H1 (cell line): ENCODE results near the gene UBE2E2. TPM values are rescaled to one million over a fixed set of nuclear protein-coding genes. Genes with fewer than 3 reads are reported as not detected.

Experiments used
- CTCF ChIA-PET: fragments of 300-600 bp; sonication (Branson Sonifier 250); formaldehyde crosslinking; loops from one replicate; lab custom pipeline; 2021; ENCODE audit not compliant: partially characterized antibody; lab: Charles Lee
- POLR2A ChIA-PET: fragments of 300-600 bp; sonication (Branson Sonifier 250); formaldehyde crosslinking; loops from one replicate; lab custom pipeline; 2021; ENCODE audit warnings: inconsistent platforms; ENCODE audit not compliant: partially characterized antibody; lab: Charles Lee
- DNase-seq, 2 experiments: peaks; one replicate each; pipeline versions ENCODE4 v3.0.0 to v3.0.0-alpha.2; 2010 to 2022; ENCODE audit warnings: low spot score in 2 of 2, low read depth in 1 of 2, mixed read lengths in 1 of 2
- FAIRE-seq: peaks from 2 replicates; lab custom pipeline; 2011; peaks lifted over from hg19 to GRCh38; lab: Jason Lieb, UNC
- H2AFZ ChIP-seq: 2 replicates; pipeline ENCODE4 v1.8.1; 2012; ENCODE audit warnings: low read length, inconsistent platforms
- H2AK5ac ChIP-seq: 2 replicates; pipeline ENCODE4 v1.6.1; 2013; ENCODE audit warnings: low read depth, low read length
- H2BK120ac ChIP-seq: replicated peaks from 2 replicates; pipeline ENCODE3; 2013; ENCODE audit warnings: low read depth, low read length, inconsistent platforms
- H2BK12ac ChIP-seq: 2 replicates; pipeline ENCODE4 v1.6.1; 2013; ENCODE audit warnings: low read depth, low read length
- H2BK15ac ChIP-seq: 2 replicates; pipeline ENCODE4 v1.6.1; 2013; ENCODE audit warnings: low read length
- H2BK20ac ChIP-seq: 2 replicates; pipeline ENCODE4 v1.6.1; 2013; ENCODE audit warnings: low read length
- H2BK5ac ChIP-seq: 2 replicates; pipeline ENCODE4 v1.6.1; 2013; ENCODE audit warnings: low read depth, low read length
- H3K14ac ChIP-seq: 2 replicates; pipeline ENCODE4 v1.6.1; 2013; ENCODE audit warnings: inconsistent platforms; ENCODE audit not compliant: insufficient read length
- H3K18ac ChIP-seq: 2 replicates; pipeline ENCODE4 v1.6.1; 2013; ENCODE audit warnings: low read length; ENCODE audit errors: extremely low read depth
- H3K23ac ChIP-seq: 2 replicates; pipeline ENCODE4 v1.6.1; 2013; ENCODE audit warnings: inconsistent platforms; ENCODE audit not compliant: insufficient read length
- H3K23me2 ChIP-seq: 2 replicates; pipeline ENCODE4 v1.6.1; 2013; ENCODE audit warnings: low read depth, low read length
- H3K27ac ChIP-seq: 2 replicates; pipeline ENCODE4 v1.6.1; 2011; ENCODE audit warnings: low read depth, low read length, inconsistent platforms
- H3K27me3 ChIP-seq, 4 experiments: replicated peaks in 1 of 4; 1 replicate in 1 of 4; 2 replicates in 3 of 4; pipeline versions ENCODE4 v1.6.1 to v1.8.1; 2011 to 2013; ENCODE audit warnings: low read length in 3 of 4, mild to moderate bottlenecking in 3 of 4, inconsistent platforms in 2 of 4, mixed read lengths in 2 of 4, moderate library complexity in 1 of 4; ENCODE audit not compliant: control insufficient read depth in 3 of 4, insufficient read depth in 3 of 4; ENCODE audit errors: extremely low read depth in 1 of 4
- H3K36me3 ChIP-seq, 4 experiments: 2 replicates each; pipeline versions ENCODE4 v1.6.1 to v1.8.1; 2011 to 2013; ENCODE audit warnings: mild to moderate bottlenecking in 4 of 4, low read length in 3 of 4, moderate library complexity in 2 of 4, control low read depth in 1 of 4, inconsistent platforms in 1 of 4; ENCODE audit not compliant: insufficient read depth in 4 of 4, control insufficient read depth in 2 of 4
- H3K4ac ChIP-seq: replicated peaks from 2 replicates; pipeline ENCODE3; 2013; ENCODE audit warnings: low read length, low read depth, mixed read lengths, inconsistent platforms; ENCODE audit not compliant: insufficient read length
- H3K4me1 ChIP-seq, 4 experiments: replicated peaks in 1 of 4; 1 replicate in 1 of 4; 2 replicates in 3 of 4; pipeline versions ENCODE4 v1.6.1 to v1.8.1; 2011 to 2013; ENCODE audit warnings: low read length in 3 of 4, inconsistent platforms in 2 of 4, mixed read lengths in 1 of 4; ENCODE audit not compliant: insufficient read depth in 4 of 4, control insufficient read depth in 3 of 4
- H3K4me2 ChIP-seq, 2 experiments: 2 replicates each; pipeline versions ENCODE4 v1.6.1 to v1.8.1; 2011 to 2013; ENCODE audit warnings: low read depth in 2 of 2, low read length in 2 of 2, control low read depth in 1 of 2, inconsistent platforms in 1 of 2, mild to moderate bottlenecking in 1 of 2; ENCODE audit not compliant: insufficient read depth in 1 of 2
- H3K4me3 ChIP-seq, 4 experiments: fragments of 200-600, 300-600 bp in 1 of 4; sonication (generic), shearing (Covaris generic), sonication (Bioruptor Twin) in 1 of 4; 2 replicates each; pipeline versions ENCODE4 v1.5.1 to v1.8.1; 2011 to 2016; ENCODE audit warnings: low read length in 4 of 4, low read depth in 3 of 4, control low read depth in 2 of 4, inconsistent platforms in 2 of 4, mild to moderate bottlenecking in 2 of 4, mixed read lengths in 1 of 4, moderate library complexity in 1 of 4; ENCODE audit not compliant: insufficient read depth in 2 of 4; ENCODE audit errors: extremely low read depth in 1 of 4
- H3K56ac ChIP-seq: replicated peaks from 2 replicates; pipeline ENCODE3; 2013; ENCODE audit warnings: low read depth, mild to moderate bottlenecking, mixed read lengths, low read length, inconsistent platforms; ENCODE audit not compliant: insufficient read length
- H3K79me1 ChIP-seq: 2 replicates; pipeline ENCODE4 v1.6.1; 2013; ENCODE audit warnings: low read depth, low read length, control low read depth
- H3K79me2 ChIP-seq, 2 experiments: 2 replicates each; pipeline versions ENCODE4 v1.6.1 to v1.8.1; 2012 to 2013; ENCODE audit warnings: low read length in 2 of 2, mild to moderate bottlenecking in 2 of 2, inconsistent platforms in 1 of 2; ENCODE audit not compliant: insufficient read depth in 2 of 2, control insufficient read depth in 1 of 2
- H3K9ac ChIP-seq, 4 experiments: replicated peaks in 1 of 4; 1 replicate in 1 of 4; 2 replicates in 3 of 4; pipeline versions ENCODE4 v1.6.1 to v1.8.1; 2011 to 2013; ENCODE audit warnings: low read depth in 3 of 4, low read length in 3 of 4, control low read depth in 2 of 4, mild to moderate bottlenecking in 2 of 4, moderate library complexity in 2 of 4, inconsistent platforms in 1 of 4; ENCODE audit errors: extremely low read depth in 1 of 4
- H3K9me3 ChIP-seq, 2 experiments: 2 replicates each; pipeline versions ENCODE4 v1.6.1 to v1.8.1; 2012 to 2013; ENCODE audit warnings: mild to moderate bottlenecking in 2 of 2, moderate library complexity in 2 of 2, control low read depth in 1 of 2, inconsistent platforms in 1 of 2, low read depth in 1 of 2, low read length in 1 of 2, mixed read lengths in 1 of 2; ENCODE audit not compliant: insufficient read depth in 2 of 2
- H4K20me1 ChIP-seq, 2 experiments: replicated peaks in 1 of 2; 2 replicates each; pipeline versions ENCODE3 to v1.8.1; 2011 to 2013; ENCODE audit warnings: inconsistent platforms in 2 of 2, low read length in 2 of 2, mild to moderate bottlenecking in 1 of 2; ENCODE audit not compliant: insufficient read depth in 2 of 2, control insufficient read depth in 1 of 2
- H4K5ac ChIP-seq: 2 replicates; pipeline ENCODE4 v1.6.1; 2013; ENCODE audit warnings: low read length, low read depth, mixed read lengths, inconsistent platforms; ENCODE audit not compliant: insufficient read length
- H4K8ac ChIP-seq: 2 replicates; pipeline ENCODE4 v1.8.0; 2013; ENCODE audit warnings: mild to moderate bottlenecking, moderate library complexity, low read length, inconsistent platforms; ENCODE audit not compliant: insufficient read depth; ENCODE audit errors: extremely low read depth
- H4K91ac ChIP-seq: replicated peaks from 2 replicates; pipeline ENCODE3; 2013; ENCODE audit warnings: low read length, mixed read lengths, inconsistent platforms; ENCODE audit not compliant: insufficient read length
- EZH2 ChIP-seq: fragments of 200-600 bp; sonication (generic); IDR thresholded peaks from 2 replicates; pipeline ENCODE4 v1.7.1; 2012; ENCODE audit warnings: low read depth, mild to moderate bottlenecking, moderate library complexity, low read length, inconsistent platforms; ENCODE audit not compliant: severe bottlenecking
- HDAC2 ChIP-seq, 2 experiments: fragments of 300-600 bp in 1 of 2; sonication (generic) in 1 of 2; IDR thresholded peaks; 2 replicates each; pipeline ENCODE4 v1.6.1; 2011 to 2012; ENCODE audit warnings: low read depth in 2 of 2, low read length in 2 of 2, mild to moderate bottlenecking in 2 of 2, moderate library complexity in 2 of 2, borderline replicate concordance in 1 of 2, inconsistent platforms in 1 of 2
- POLR2AphosphoS5 ChIP-seq: IDR thresholded peaks from 2 replicates; pipeline ENCODE4 v1.6.1; 2011; ENCODE audit warnings: low read depth, low read length
- POU5F1 ChIP-seq: IDR thresholded peaks from 2 replicates; pipeline ENCODE4 v1.6.1; 2011; ENCODE audit warnings: low read depth, mild to moderate bottlenecking, low read length, moderate library complexity
- RAD21 ChIP-seq, 2 experiments: IDR thresholded peaks in 1 of 2; conservative IDR thresholded peaks in 1 of 2; 2 replicates each; pipeline ENCODE4 v1.6.1; 2011; ENCODE audit warnings: low read depth in 2 of 2, low read length in 2 of 2, improper control_type of control experiment in 1 of 2, inconsistent platforms in 1 of 2, mild to moderate bottlenecking in 1 of 2, moderate library complexity in 1 of 2
- SIN3A ChIP-seq, 2 experiments: IDR thresholded peaks in 1 of 2; conservative IDR thresholded peaks in 1 of 2; 2 replicates each; pipeline ENCODE4 v1.6.1; 2011 to 2012; ENCODE audit warnings: low read length in 2 of 2, improper control_type of control experiment in 1 of 2, low read depth in 1 of 2, mild to moderate bottlenecking in 1 of 2
- SIRT6 ChIP-seq: IDR thresholded peaks from one replicate; pipeline ENCODE4 v1.7.1; 2012; ENCODE audit warnings: low read length, inconsistent platforms
- TCF12 ChIP-seq: IDR thresholded peaks from 2 replicates; pipeline ENCODE4 v1.6.1; 2011; ENCODE audit warnings: low read depth, mild to moderate bottlenecking, low read length
- WGBS, 2 experiments: shearing (Covaris generic) in 1 of 2; methylation state at CpG; one replicate each; pipeline versions ENCODE4 v1.1.6 to v1.1.7; 2013 to 2015; ENCODE audit warnings: low lambda C conversion rate in 2 of 2, mixed read lengths in 2 of 2, inconsistent platforms in 1 of 2, low coverage in 1 of 2, missing lambda C conversion rate in 1 of 2; ENCODE audit not compliant: insufficient replicate concordance in 2 of 2, insufficient coverage in 1 of 2, insufficient read length in 1 of 2; ENCODE audit errors: extremely low coverage in 1 of 2, missing lambda C conversion rate in 1 of 2; 5-methylcytosine and 5-hydroxymethylcytosine counted together
- polyA plus RNA-seq, 7 experiments: library from polyadenylated mRNA; depleted of rRNA in 3 of 7; stranded (reverse) in 5 of 7; unstranded in 2 of 7; fragments of >200 nt in 5 of 7; fragments of 200-250 nt in 2 of 7; gene quantifications; 1 replicate in 5 of 7; 2 replicates in 1 of 7; 4 replicates in 1 of 7; pipeline versions ENCODE4 v1.2.1 to v1.2.3, GENCODE V29; 2011 to 2013; ENCODE audit warnings: missing spikeins in 2 of 7, mixed read lengths in 2 of 7
- total RNA-seq: library from RNA; stranded (reverse); fragmentation: NEBNext Ultra II Directional; extraction: Animal tissue kit (Norgen Biotek cat#: 25700); gene quantifications from 2 replicates; pipeline ENCODE4 v1.2.1, GENCODE V29; 2021

Gene UBE2E2
- total and polyA plus RNA-seq, 2 of the 8 experiments (the other 6 are each of a cell fraction or from before 2014, with no cell fraction given), result 57.6 to 70.6 TPM

DNA sequence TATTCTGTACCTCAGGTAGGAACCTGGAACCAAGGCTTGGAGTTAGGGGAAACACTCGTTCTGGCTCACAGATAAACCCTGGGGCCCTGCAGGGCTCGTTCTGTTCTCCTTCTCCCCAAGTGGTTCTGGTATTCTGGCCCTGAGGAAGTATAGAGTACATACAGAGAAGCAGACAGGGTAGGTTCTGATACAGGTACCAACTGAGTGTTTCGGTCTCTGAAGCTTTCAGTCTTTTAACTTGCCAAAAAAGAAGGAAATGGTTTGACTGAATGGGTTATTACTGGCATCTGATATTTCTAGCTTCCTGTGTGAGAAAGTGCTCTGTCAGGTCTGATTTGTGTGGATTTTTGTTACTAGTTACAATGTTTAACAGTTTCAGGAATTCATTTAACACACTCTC is 67.3 kb downstream of the UBE2E2 start:
- Histone ChIP-seq H3K14ac (no peak overlapping the region), H3K4ac (no peak overlapping the region), H3K9me3 (peaks cover 0 to 23% of the 10 kb centered on the region in 2 experiments; a peak in 2 of 4 replicates), H4K5ac (no peak overlapping the region), H2AFZ (no peak overlapping the region), H3K79me1 (no peaks in the 10 kb centered on the region; the same call in none of the 2 replicates), H3K79me2 (no peaks in the 10 kb centered on the region), H3K4me1 (no peaks in the 10 kb centered on the region; a peak in 1 of 7 replicates), H4K91ac (no peak overlapping the region), H3K27ac (no peak overlapping the region), H2BK20ac (no peak overlapping the region), H3K36me3 (peaks cover 0 to 14% (median 0%) of the 10 kb centered on the region in 4 experiments; a peak in 1 of 8 replicates), H4K8ac (no peak overlapping the region), H3K27me3 (no peaks in the 10 kb centered on the region), H3K4me2 (no peak overlapping the region), H2BK15ac (no peak overlapping the region), H2BK120ac (no peak overlapping the region), H3K56ac (no peak overlapping the region), H3K23ac (no peak overlapping the region), H2BK5ac (no peak overlapping the region), H2BK12ac (no peak overlapping the region), H3K23me2 (no peaks in the 10 kb centered on the region), H4K20me1 (no peaks in the 10 kb centered on the region), H3K4me3 (no peak overlapping the region), H2AK5ac (no peak overlapping the region), H3K9ac (no peak overlapping the region), H3K18ac (no peak overlapping the region)
- no peak for FAIRE-seq
- POLR2A ChIA-PET, result no interaction called here
- 97% methylated on average over 3 of the region's 3 CpGs; no CpG with 5 or more reads in 1 of the 2 experiments for WGBS, 2 experiments
- DNase-seq, result no peak
- CTCF ChIA-PET, result interaction anchor here (1.4 kb wide), 1 partner anchor 16 kb away, joined by 4 read pairs; no protein-coding TSS in a partner anchor
- TF ChIP-seq RAD21 (IDR thresholded peaks at IDR 0.05 in 1 of 2, conservative IDR thresholded peaks at IDR 0.05 in 1 of 2; ENCODE audit: low read depth in 2 of 2, low read length in 2 of 2) (no peak), HDAC2 (IDR thresholded peaks at IDR 0.05; ENCODE audit: borderline replicate concordance in 1 of 2, low read depth in 2 of 2, low read length in 2 of 2) (no peak), SIN3A (conservative IDR thresholded peaks at IDR 0.05 in 1 of 2, IDR thresholded peaks at IDR 0.05 in 1 of 2; ENCODE audit: low read depth in 1 of 2, low read length in 2 of 2) (no peak), EZH2 (no peak), POLR2AphosphoS5 (no peak), SIRT6 (no peak), POU5F1 (no peak), TCF12 (no peak)
